T-helper 1 cell treated with Interleukin-12 subunit alpha and Interleukin-12 subunit beta and Interleukin-4 antibody, amounts not matched to agents 30 μg/mL and 1 μg/mL, for 36 hours (primary cell): ENCODE results near the gene FAM13A.
"Not testable (repeated sequence)": the region's sequence is repeated elsewhere in the genome, so short reads cannot be mapped to it uniquely, and the experiment has no call there.

Experiments
- H3K27ac Mint-ChIP-seq: one replicate; pipeline ENCODE4 v1.8.0; 2021; ENCODE audit warnings: mild to moderate bottlenecking, mixed read lengths
- H3K27me3 Mint-ChIP-seq: one replicate; pipeline ENCODE4 v1.8.0; 2021; ENCODE audit warnings: low read depth, mixed read lengths
- H3K36me3 Mint-ChIP-seq: one replicate; pipeline ENCODE4 v1.8.0; 2021; ENCODE audit warnings: low read depth, mixed read lengths
- H3K4me1 Mint-ChIP-seq: one replicate; pipeline ENCODE4 v1.8.0; 2021; ENCODE audit warnings: low read depth, mixed read lengths
- H3K4me3 Mint-ChIP-seq: one replicate; pipeline ENCODE4 v1.8.0; 2021; ENCODE audit warnings: mild to moderate bottlenecking, moderate library complexity, mixed read lengths
- H3K9me3 Mint-ChIP-seq: one replicate; pipeline ENCODE4 v1.8.0; 2021; ENCODE audit warnings: mixed read lengths

FAM13A gene

GRCh38 chr4:88999392-88999930 lies 57.5 kb downstream of the FAM13A start:
- Mint-ChIP-seq H3K9me3 (no peaks in the 10 kb centered on the region), H3K4me1 (no peaks in the 10 kb centered on the region), H3K4me3 (no peak overlapping the region), H3K27ac (no peak overlapping the region), H3K27me3 (no peaks in the 10 kb centered on the region), H3K36me3 (no peaks in the 10 kb centered on the region)

DNA sequence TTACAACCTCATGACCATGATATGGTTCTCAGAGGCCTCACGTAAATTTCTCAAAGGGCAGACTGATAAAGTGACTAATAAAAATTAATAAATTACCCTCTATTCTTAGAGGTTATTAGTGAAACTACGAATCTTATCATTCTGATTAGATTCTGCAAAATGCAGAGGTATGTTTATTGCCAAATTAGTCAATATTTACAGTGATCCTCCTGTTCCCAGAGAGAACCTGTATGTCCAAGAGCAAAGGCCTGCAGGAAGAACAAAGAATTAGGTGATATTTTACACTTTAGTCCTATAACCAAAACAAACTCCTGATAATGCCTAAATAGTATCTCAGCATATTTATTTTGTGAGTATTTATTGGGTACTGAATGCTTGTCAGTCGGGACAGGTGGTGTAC lies 58.1 kb downstream of the FAM13A start:
- Mint-ChIP-seq H3K4me3 (no peak overlapping the region), H3K9me3 (no peaks in the 10 kb centered on the region), H3K27me3 (no peaks in the 10 kb centered on the region), H3K27ac (no peak overlapping the region), H3K4me1 (no peaks in the 10 kb centered on the region), H3K36me3 (no peaks in the 10 kb centered on the region)

DNA sequence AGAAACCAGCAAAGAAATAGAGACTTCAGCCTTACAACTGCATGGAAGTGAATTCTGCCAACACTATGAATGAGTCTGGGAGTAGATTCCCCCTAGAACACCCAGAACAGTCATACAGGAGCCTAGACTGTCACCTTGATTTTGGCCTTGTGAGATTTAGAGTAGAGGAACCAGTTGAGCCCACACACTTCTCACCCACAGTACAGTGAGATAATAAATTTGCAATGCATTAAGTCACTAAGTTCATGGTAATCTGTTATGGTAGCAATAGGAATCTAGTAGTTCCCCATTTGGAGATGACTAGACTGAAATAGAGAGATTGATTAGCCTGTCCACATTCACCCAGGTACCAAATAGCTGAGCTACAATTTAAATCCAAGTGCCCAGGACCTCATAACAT lies 59.0 kb downstream of the FAM13A start:
- H3K36me3 Mint-ChIP-seq, result no peaks in the 10 kb centered on the region
- no peak overlapping the region for H3K27ac Mint-ChIP-seq
- H3K9me3 Mint-ChIP-seq, result no peaks in the 10 kb centered on the region

GRCh38 chr4:88995874-88996273 lies 61.1 kb downstream of the FAM13A start:
- H3K4me1 Mint-ChIP-seq, result peaks cover 2% of the 10 kb centered on the region
- H3K27ac Mint-ChIP-seq, result no peak overlapping the region
- no peak overlapping the region for H3K4me3 Mint-ChIP-seq
- H3K9me3 Mint-ChIP-seq, result no peaks in the 10 kb centered on the region
- no peaks in the 10 kb centered on the region for H3K27me3 Mint-ChIP-seq
- H3K36me3 Mint-ChIP-seq, result no peaks in the 10 kb centered on the region

More for the DNA sequence above, 59.0 kb downstream of the FAM13A start:
- no peak overlapping the region for H3K4me3 Mint-ChIP-seq
- no peaks in the 10 kb centered on the region for H3K27me3 Mint-ChIP-seq
- H3K4me1 Mint-ChIP-seq, result no peaks in the 10 kb centered on the region

DNA sequence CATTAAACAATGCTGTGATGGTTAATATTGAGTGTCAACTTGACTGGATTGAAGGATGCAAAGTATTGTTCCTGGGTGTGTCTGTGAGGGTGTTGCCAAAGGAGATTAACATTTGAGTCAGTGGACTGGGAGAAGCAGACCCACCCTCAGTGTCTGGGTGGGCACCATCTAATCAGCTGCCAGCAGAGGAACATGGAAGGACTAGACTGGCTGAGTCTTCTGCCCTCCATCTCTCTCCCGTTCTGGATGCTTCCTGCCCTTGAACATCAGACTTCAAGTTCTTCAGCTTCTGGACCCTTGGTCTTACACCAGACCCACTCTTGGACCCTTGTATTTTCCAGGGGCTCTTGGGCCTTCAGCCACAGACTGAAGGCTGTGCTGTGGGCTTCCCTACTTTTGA lies 61.7 kb downstream of the FAM13A start:
- not testable (repeated sequence) for H3K36me3 Mint-ChIP-seq, H3K27me3 Mint-ChIP-seq, H3K4me1 Mint-ChIP-seq, H3K9me3 Mint-ChIP-seq, H3K4me3 Mint-ChIP-seq, H3K27ac Mint-ChIP-seq

DNA sequence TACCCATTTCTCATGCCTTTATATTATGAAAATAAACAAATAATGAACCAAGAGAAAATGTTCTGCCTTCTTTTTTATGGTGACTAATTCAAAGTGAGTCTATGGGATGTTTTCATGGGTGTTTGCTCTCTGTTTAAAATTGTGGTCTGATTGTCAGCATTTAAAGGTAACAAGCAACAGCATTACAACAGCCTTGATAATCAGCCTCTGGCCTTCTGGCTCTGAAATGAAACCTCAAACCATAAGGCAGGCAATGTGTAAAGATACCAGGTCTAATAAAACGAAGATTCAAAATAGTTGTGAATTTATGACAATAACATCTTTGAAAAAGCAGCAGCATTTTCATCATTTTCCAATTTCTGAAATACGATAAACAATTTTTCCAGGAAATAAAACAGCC lies 63.7 kb downstream of the FAM13A start:
- Mint-ChIP-seq H3K27me3 (no peaks in the 10 kb centered on the region), H3K9me3 (no peaks in the 10 kb centered on the region), H3K4me3 (no peak overlapping the region), H3K27ac (no peak overlapping the region), H3K4me1 (peaks cover 2% of the 10 kb centered on the region), H3K36me3 (no peaks in the 10 kb centered on the region)

DNA sequence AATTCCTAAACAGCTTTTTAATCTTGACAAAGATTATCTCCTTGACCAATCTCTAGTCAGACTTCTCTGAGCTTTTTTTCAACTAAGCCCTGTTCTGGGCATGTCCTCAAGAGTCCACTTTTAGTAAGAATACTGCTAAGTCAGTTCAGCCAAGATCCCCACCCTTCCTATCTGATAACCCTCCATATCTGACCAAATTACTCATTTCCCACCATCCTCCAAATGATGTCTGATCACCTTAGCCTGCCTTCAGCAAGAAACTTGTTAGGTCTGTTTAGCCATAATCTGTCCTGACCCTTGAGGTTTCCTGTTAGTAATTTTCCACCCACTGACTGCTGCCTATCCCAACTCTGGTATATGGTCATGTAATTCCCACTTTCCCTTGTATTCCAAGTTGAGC lies 65.2 kb downstream of the FAM13A start:
- H3K27me3 Mint-ChIP-seq, result no peaks in the 10 kb centered on the region
- no peak overlapping the region for H3K27ac Mint-ChIP-seq
- H3K36me3 Mint-ChIP-seq, result no peaks in the 10 kb centered on the region
- H3K9me3 Mint-ChIP-seq, result no peaks in the 10 kb centered on the region
- peaks cover 2% of the 10 kb centered on the region for H3K4me1 Mint-ChIP-seq
- no peak overlapping the region for H3K4me3 Mint-ChIP-seq

DNA sequence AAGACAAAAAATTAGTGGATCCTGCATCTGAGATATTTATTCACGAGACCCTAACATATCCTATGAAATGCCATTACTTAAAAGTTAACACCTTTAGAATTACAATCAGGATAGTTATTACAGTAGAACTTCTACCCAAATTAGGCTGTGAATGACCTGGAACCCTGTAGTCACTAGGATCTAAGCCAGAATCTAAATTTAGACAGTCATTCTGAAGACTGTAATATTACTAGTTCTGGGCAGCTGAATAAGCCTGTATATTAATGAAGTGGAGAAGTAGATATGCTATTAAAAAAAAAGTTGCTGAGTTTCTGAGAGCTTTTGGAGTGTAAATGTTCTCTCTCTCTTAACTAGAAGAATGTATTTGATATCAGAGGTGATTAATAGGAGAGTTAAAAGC lies 67.0 kb downstream of the FAM13A start:
- peaks cover 2% of the 10 kb centered on the region for H3K27me3 Mint-ChIP-seq

DNA sequence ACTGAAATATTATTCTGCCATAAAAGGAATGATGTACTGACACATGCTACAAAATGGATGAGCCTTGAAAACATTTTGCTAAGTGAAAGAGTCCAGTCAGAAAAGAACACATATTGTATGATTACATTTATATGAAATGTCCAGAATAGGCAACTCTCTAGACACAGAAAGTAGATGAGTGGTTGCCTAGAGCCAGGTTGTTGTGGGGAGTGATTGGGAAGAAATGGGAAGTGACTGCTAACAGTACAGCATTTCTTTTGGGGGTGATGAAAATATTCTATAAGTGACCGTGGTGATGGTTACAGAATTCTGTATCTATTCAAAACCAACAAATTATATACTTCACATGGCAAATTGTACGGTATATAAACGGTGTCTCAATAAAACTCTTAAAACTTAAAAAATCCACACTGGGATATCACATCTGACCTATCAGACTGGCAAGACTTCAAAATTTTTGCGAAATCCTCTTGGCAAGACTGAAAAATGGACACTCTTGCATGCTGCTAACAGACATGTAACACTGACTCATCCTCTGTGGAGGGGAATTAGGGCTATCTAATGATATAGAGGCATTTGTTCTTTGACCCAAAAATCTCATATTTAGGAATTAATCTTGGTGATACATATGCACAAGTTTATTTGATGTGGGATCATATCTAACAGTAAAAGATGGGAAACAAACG lies 71.8 kb downstream of the FAM13A start:
- no peak overlapping the region for H3K4me3 Mint-ChIP-seq
- H3K27me3 Mint-ChIP-seq, result peaks cover 15% of the 10 kb centered on the region
- no peak overlapping the region for H3K27ac Mint-ChIP-seq
- H3K4me1 Mint-ChIP-seq, result no peaks in the 10 kb centered on the region
- no peaks in the 10 kb centered on the region for H3K9me3 Mint-ChIP-seq
- H3K36me3 Mint-ChIP-seq, result no peaks in the 10 kb centered on the region

More for the DNA sequence above, 67.0 kb downstream of the FAM13A start:
- Mint-ChIP-seq H3K4me3 (no peak overlapping the region), H3K4me1 (peaks cover 2% of the 10 kb centered on the region), H3K36me3 (no peaks in the 10 kb centered on the region), H3K27ac (no peak overlapping the region), H3K9me3 (no peaks in the 10 kb centered on the region)

DNA sequence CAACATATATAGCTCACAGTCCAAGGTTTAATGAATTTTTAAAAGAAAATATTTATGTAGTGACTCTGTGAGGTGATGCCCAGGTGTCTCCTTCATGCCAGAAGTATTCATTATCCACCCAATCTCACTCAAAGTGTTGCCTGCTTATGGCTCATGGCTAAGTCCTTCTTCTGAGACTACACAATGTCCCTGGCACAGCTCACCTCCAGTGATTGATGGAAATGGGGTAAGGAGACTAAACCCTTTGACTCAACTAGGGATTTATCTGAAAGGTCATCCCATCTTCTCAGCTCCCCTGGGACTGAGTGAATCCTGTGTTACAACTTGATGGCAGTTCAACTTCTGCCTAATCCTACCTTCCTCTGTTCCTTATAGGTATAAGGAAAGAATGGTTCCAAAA lies 74.2 kb downstream of the FAM13A start:
- no peaks in the 10 kb centered on the region for H3K36me3 Mint-ChIP-seq
- no peaks in the 10 kb centered on the region for H3K4me1 Mint-ChIP-seq

DNA sequence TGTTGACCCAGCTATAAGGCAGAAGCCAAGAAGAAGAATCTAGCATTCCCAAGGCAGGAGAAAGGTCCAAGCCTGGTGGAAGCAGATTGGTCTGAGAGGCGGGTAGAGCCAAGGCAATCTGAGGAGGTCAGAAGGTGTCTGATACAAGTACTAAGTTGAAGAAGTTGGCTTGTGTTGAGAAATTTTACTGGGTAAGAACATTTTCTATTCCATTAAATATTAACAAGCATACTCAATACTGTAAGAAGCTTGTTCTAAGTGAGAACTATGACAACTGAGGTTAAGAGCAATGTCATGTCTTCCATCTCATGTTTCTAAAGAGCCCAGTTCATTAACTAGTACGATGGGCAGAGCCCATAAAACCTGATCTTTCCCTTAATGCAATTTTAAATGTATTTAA lies 75.0 kb downstream of the FAM13A start:
- Mint-ChIP-seq H3K4me3 (no peak overlapping the region), H3K27ac (no peak overlapping the region), H3K9me3 (no peaks in the 10 kb centered on the region), H3K27me3 (peaks cover 15% of the 10 kb centered on the region), H3K36me3 (no peaks in the 10 kb centered on the region), H3K4me1 (no peaks in the 10 kb centered on the region)

More for the DNA sequence above, 74.2 kb downstream of the FAM13A start:
- Mint-ChIP-seq H3K4me3 (no peak overlapping the region), H3K27ac (no peak overlapping the region), H3K9me3 (no peaks in the 10 kb centered on the region), H3K27me3 (peaks cover 15% of the 10 kb centered on the region)

DNA sequence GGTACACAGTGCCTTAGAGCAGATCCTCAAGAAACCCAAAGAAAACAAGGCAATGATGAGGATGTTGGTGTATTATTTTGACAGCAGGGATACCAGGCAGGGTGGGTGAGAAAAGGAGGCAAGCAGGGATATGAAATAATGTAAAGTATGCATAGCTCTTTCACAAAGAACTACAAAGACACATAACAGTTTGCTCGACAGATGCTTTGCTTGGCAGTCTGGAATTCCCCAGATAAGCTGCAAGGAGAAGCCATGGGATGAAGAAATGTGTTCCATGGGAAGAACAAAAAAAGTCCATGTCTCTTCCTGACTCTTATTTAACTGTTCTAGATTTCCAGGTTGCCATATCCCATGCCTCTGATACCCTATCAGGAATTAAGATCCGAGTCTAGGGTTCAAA lies 75.4 kb downstream of the FAM13A start:
- no peaks in the 10 kb centered on the region for H3K9me3 Mint-ChIP-seq
- H3K27ac Mint-ChIP-seq, result no peak overlapping the region
- H3K27me3 Mint-ChIP-seq, result peaks cover 15% of the 10 kb centered on the region
- no peak overlapping the region for H3K4me3 Mint-ChIP-seq
- H3K36me3 Mint-ChIP-seq, result no peaks in the 10 kb centered on the region
- no peaks in the 10 kb centered on the region for H3K4me1 Mint-ChIP-seq

- Mint-ChIP-seq H3K27me3 (peaks cover 11% of the 10 kb centered on the region), H3K9me3 (no peaks in the 10 kb centered on the region), H3K4me3 (no peak overlapping the region), H3K27ac (no peak overlapping the region), H3K4me1 (no peaks in the 10 kb centered on the region), H3K36me3 (no peaks in the 10 kb centered on the region)
These were observed 77.7 kb downstream of the FAM13A start for GRCh38 chr4:88979276-88979675.

DNA sequence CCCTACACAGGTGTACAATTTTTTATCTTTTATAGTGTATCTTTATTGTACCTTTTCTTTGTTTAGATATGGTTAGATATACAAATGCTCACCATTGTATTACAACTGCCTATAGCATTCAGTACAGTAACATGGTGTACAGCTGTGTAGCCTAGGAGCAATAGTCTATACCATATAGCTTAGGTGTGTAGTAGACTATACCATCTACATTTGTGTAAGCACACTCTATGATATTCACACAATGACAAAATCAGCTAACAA lies 80.3 kb downstream of the FAM13A start:
- Mint-ChIP-seq H3K9me3 (no peaks in the 10 kb centered on the region), H3K4me1 (no peaks in the 10 kb centered on the region), H3K27me3 (no peaks in the 10 kb centered on the region), H3K36me3 (no peaks in the 10 kb centered on the region), H3K27ac (no peak overlapping the region), H3K4me3 (no peak overlapping the region)

GRCh38 chr4:88975958-88976774 lies 80.8 kb downstream of the FAM13A start:
- H3K4me1 Mint-ChIP-seq, result no peaks in the 10 kb centered on the region
- H3K4me3 Mint-ChIP-seq, result no peak overlapping the region
- H3K9me3 Mint-ChIP-seq, result no peaks in the 10 kb centered on the region
- no peak overlapping the region for H3K27ac Mint-ChIP-seq
- no peaks in the 10 kb centered on the region for H3K27me3 Mint-ChIP-seq
- no peaks in the 10 kb centered on the region for H3K36me3 Mint-ChIP-seq
